Activated CD4-positive, alpha-beta T cell treated with anti-CD3 and anti-CD28 coated beads, Interleukin-2, amount 50 U/mL, for 48 hours (primary cell): Measurements from ENCODE around the gene PTPRN2.

Experiments used
- DNase-seq, 2 experiments: peaks; one replicate each; pipeline ENCODE4 v3.0.0-alpha.2; 2020

The PTPRN2 gene

DNA sequence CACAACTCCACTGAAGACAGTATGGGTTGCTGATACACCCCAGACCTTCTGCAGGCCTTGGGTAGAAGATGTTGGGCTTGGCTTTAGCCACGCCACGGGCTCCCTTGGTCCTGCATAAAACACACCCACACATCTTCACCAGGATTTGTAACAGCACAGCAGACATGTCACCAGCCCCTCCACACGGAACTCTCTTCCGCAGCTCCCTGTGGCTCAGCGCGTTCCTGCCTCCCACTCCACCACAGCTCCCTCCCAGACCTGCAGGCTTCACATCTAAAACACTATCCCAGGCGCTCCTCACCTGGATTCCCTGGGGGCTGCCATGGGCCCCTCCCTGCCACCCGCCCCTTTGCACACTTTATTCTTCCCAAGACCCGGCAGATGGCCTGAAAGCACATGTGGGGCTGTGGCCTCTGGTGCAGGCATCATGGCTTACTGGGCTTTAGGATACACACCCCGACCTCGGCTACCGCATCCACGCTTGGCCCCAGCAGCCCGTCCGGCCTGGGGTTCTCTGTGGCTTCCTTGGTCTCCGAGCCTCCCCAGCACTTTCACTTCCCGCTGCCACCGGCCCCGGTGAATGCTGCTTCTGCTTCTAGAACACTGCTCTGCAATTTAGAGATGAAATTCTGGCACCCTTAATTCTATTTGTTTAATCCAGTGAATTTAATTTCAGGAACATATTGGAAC is 818.0 kb downstream of the PTPRN2 start:
- no peak for DNase-seq

DNA sequence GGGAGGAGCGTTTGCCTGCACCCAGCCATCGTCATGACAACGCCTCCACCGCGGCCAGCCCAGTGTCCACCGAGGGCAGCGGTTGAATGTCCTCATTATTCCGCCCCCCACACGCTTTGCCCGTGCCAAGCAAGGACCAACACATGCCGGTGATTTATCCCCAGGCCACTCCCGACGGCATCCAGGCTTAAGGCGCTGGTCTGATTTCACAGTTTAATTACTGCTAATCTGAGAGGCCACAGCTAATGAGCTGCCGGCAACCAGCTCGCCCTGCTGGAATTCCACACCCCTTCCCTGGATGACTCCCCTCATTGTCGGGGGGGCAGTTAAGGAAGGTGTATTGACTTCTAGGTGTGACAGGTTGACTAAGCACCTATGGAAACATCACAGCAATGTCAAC is 818.5 kb downstream of the PTPRN2 start:
- DNase-seq: no peak

DNA sequence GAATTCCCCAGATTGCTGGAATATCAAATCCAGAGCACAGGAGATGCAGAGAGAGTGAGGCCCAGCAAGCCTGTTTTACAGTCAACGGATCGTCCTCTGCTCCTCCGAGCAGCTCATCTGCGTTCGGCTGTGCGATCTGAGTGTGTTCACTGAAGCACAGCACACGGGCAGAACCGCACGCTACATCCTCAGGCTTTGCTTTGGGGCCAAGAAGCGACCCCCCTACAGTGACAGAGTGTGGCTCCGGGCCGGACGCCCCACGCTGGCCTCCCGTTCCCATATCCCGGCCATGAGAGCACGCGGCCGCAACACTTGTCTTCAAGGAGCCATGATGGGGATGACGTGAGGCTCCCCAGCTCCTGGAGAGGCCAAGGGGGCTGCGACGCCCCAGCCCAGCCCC is 819.4 kb downstream of the PTPRN2 start:
- no peak for DNase-seq

DNA sequence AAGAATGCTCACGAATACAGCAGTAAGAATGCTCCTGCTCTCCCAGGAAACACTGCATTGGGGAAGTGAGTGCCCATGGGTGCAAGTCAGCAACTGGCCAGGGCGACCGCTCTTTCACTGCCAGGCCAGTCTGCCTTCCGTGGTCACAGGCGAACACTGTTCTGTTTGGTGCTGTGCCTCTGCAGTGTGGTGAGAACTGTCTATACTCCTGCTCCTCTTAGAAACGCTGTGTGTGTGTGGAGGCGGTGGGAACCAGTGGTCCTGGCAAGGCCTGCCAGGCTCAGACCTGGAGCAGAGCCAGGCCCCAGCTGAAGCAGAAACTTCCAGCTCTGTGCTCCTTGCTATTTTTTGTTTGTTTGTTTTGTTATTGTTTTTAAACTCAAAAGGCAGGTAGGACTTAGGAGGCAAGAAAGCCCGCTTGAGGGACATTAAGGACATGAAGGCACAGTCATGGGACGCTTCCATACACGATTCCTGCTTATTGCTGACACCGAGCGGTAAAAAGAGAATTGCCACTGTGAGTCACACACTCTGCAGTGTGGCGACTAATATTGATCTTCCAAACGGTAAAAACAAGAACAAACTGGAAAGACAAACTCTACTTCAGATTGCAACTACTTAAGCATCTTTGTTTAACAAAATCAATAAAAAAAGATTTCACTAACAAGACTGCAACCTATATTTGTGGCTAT is 820.0 kb downstream of the PTPRN2 start:
- no peak for DNase-seq

DNA sequence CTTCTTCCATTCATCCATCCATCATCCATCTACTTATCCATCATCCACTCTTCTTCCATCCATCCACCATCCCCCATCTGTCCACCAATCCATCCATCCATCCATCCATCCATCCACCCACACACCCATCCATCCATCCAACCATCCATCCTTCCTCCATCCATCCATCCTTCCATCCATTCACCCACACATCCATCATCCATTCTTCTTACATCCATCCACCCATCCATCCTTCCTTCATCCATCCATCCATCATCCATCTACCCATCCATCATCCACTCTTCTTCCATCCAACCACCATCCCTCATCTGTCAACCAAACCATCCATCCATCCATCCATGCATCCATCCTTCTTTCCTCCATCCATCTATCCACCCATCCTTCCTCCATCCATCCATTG is 821.5 kb downstream of the PTPRN2 start:
- no peak for DNase-seq

DNA sequence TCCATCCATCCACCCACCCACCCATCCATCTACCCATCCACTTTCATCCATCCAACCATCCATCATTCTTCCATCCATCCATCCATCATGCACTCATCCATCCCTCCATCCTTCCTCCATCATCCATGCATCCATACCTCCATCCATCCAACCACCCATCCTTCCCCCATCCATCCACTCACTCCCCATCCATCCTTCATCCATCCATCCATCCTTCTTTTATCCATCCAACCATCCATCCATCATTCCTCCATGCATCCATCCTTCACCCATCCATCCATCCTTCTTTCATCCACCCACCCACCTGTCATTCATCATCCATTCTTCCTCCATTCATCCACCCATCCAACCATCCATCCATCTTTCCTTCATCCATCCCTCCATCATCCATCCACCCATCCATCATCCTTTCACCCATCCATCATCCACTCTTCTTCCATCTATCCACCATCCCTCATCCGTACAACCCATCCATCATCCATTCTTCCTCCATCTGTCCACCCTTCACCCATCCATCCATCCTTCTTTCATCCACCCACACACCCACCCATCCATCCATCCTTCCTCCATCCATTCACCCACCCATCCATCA is 822.6 kb downstream of the PTPRN2 start:
- no peak for DNase-seq

DNA sequence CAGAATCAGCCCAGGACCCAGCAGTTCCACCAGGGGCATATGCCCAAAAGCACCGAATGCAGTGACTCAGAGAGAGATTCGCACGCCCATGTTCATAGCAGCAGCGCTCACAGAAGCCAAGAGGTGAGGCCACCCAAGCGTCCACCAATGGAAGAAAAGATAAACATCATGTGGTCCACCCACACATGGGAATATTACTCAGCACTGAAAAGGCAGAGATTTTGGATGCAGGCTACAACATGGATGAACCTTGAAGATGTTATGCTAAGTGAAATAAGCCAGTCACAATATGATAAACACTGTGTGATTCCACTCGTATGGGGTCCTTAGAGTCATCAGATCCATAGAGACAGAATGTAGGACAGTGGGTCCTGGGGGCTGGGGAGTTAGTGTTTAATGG is 823.4 kb downstream of the PTPRN2 start:
- DNase-seq: no peak

DNA sequence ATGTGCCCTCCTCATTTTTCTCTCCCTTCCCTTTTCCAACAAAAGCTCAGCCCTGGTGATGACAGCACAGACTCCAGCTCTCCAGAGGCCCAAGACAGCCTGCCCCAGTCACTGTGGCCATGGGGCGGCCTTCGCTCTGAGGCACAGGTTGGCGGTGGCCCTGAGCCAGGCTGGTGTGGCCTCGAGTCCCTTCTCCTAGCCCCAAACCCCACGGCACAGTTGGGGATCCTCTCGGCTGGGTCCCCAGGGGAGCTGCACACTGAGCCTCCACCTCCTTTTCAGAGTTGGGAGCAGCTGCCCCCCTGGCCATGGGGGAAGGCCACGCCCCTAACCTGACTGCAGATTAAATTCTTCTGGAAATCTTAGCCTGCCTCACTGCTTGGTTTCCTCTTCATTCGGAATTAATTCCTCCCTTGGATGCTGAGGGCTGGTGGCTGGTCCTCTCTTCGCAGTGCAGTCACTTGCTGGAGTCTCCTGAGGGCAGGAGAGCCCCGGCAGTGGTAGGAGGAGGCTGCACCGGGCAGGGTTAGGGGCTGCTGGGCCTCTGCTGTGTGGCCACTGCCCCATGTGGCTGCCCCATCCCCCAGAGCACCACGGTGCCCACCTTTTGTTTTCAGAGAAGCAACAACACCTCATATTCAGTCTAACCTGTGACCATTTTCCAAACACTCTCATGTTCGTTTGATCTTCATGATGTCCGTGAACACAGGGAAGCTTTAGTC is 824.2 kb downstream of the PTPRN2 start:
- DNase-seq: no peak

DNA sequence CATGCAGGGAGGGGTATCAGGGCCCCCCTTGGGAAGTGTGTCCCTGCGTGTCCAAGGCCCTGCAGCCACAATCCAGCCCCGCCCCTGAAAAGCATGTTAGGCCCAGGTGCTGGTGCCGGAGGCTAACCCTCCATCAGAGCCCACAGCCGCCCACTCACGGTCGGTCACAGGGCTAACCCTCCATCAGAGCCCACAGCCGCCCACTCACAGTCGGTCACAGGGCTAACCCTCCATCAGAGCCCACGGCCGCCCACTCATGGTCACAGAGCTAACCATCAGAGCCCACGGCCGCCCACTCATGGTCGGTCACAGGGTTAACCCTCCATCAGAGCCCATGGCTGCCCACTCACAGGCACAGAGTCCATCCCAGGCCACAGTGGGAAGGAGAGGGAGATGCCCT is 824.8 kb downstream of the PTPRN2 start:
- DNase-seq: no peak

DNA sequence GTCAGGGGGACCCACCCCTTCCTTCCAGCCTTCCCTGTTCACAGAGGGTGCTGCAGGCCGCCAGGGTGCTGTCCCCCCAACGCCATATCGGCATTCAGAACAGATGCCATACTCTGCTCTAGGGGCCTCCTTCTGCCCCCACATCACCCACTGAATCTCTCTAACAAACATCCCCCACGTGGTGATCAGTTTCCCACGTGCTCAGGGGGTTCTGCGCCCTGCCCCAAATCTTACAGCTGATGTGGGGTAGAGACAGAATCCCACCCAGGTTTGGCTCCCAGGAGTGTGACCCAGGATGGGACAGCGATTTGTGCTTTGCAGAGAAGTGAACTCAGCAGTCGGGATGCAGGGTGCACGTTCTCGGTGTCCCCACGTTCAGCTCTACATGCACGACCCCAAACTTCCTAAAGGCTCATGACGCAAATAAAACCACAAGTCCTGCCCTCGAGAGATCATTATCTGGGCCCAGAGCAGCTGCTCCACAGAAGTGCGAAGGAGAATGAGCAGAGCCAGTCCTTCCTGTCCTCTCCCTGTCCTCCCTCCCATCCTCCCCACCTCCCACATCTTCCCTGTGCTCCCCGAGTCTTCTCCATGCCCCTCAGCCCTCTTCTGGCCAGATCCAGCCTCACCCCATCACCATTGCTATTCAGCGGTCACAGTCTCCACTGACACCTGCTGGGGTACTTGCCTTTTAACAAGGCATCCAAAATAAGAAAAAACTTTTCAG is 827.5 kb downstream of the PTPRN2 start:
- no peak for DNase-seq

DNA sequence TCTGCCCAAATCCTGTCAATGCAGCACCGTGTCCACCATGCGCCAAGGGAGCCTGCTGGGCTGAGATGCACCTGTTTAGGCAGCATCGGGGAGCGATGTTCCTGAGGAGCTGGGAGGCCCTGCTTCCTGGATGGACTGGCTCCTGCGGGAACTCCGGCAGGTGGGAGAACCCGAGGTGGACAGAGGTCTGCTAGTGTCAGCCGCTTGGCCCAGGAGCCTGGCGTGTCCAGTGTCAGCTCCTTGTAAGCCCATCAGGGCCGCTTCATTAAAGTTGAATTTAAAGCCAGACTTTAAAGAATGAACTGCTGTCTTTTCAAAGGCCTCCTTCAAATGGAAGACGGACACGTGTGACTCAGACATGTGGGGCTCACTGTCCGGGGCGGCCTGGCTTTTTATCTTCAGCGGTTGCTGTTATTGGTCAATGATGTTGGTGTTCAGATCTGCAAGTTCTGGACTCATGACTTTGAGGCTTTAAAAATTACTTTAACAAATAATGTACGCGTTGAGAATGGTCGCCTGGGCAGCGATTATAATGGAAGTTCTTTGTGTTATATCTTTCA is 828.3 kb downstream of the PTPRN2 start:
- no peak for DNase-seq

DNA sequence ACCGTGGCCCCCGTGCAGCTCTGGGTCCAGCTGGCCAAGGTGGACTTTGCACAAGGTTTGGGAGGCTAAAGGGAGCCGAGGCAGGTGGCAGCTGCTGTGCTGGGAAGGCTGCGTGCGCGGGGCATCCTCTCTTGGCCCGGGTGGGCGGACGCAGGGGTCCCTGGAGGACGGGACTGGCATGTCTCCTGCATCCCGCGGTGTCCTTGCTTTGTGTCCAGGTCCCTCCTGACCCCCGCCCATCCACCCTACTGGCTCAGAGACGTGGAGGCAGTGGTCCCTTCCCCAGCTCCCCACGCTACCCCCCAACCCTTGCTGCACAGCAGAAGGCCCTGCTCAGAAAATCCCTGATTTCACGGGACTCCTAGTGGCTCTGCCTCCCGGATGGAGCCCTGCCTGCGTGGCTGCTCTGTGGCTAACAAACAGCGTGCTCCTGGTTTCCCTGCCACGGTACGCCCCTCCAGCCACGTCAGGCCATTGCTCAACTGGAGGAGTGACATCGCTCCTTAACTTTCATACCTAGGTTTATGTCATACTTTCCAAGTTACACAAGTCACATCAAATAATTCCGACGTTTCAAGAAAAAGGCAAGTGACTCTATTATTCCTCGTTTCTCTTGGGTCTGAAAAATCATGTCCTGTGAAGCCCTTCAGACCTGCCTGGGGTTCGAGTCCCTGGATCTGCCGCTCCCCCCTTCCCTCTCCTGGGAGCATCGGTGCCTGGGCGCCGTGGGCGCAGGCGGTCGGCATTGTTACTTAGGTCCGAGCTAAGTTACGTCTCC is 829.0 kb downstream of the PTPRN2 start:
- no peak for DNase-seq

DNA sequence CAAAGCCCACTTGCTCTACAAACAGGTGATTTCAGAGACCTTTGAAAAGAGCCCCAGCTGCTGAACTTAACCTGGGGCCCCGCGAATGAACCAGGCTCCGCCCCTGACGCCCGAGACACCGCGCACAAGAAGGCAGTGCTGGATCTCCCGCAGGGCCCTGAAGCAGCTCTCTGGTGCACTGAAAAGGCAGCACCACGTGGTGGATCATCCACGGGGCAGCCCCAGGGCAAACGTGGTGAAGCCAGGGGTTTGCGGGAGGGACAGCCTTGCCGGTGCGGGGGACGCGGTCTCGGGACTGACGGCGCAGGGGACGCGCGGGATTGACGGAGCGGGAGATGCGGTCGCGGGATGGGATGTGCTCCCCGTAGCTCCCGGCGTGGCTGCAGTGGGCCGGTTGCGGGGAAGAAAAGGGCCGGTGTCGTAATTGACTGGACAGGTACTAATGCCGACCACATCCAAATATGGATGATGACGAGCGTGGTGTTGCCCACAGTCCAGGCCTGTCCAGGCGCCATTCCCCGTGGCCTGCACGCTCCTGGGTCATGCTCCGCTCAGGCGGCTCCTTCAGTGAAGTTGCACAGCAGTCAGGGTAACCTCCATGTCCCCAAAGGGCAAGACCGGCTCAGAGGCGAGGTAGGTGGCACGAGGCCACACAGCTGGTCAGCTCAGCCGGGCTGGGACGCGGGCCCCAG is 829.7 kb downstream of the PTPRN2 start:
- no peak for DNase-seq

DNA sequence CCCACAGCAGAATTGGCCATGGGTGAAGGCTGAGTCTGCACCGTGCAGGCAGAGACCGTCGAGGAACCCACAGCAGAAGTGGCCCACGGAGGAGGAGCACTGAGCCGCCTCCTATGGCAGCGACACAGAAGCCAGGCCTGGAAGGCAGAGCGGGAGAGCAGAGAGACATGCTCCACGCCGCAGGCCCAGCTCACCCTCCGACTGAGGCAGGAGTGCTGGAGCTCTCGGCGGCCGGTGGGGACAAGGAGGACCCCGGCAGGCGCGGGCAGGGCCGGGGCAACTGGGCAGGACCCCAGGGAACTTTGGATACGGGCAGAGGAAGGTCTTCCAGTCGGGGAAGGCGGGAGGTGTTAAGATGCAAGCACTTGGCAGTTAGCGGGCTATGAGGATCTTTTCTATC is 830.4 kb downstream of the PTPRN2 start:
- DNase-seq: no peak

DNA sequence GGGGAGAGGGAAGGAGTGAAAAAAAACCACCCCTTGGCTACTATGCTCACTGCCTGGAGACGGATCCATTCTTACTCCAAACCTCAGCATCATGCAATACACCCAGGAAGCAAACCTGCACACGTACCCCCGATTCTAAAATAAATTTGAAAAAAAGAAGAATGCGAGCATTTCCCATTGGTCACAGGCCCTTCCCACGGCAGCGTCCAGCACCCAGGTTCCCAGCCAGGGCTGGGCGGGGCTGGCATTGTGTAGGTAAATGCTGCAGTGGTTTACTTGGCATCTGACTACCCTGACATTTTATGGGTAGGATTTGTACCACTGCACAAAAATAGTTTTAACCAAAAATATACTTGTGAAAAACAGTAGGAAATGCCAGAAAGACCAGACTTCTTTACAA is 831.9 kb downstream of the PTPRN2 start:
- no peak for DNase-seq

DNA sequence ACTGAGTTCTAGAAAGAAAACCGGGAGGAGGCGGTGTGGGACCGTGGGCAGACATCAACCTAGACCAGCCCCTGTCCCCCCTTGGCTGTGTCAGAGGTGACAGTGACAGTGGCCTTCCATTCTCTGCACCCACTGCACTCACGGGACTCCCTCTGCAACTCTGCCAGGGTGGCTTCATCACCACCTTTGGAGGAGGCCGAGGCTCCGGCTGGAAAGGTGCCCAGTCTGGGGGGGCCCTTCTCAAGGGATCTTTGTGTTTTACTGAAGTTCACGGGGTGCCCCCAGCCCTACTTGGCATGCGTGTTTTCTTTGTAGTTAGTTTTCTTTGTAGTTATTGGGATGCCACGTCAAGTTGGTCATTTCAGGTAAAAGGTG is 833.2 kb downstream of the PTPRN2 start:
- DNase-seq: no peak

DNA sequence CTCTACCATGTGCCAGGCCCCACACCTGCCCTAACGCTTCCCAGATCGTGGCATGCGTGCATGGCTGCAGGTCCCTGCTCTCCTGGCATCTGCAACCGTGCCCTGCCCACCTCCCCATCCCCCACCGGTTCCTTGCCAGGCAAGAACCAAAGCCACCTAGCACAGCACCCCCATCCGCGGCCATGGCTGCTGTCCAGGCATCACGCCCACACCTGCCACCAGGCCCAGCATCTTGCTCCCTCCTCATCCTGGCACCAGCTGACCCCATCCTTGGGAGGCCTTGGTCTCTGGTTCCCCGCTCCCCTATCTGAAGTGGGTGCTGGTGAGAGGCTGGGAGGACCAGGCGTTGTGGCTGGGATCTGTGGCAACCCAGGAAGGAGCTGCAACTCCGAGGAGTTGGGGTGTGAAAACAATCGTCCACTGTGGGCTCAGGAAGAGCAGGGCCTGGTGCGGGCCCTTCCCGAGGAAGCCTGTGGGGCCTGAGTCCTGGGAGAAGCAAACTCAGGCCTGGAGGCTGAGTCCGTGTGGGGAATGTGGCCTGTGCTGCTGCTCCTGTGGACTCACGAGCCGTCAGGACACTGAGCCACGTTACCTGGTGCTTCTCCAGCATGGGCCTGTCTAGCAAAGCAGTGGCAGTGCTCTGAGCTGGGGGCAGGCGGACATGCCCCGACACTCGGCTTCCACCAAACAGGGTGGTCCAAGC is 833.8 kb downstream of the PTPRN2 start:
- no peak for DNase-seq

DNA sequence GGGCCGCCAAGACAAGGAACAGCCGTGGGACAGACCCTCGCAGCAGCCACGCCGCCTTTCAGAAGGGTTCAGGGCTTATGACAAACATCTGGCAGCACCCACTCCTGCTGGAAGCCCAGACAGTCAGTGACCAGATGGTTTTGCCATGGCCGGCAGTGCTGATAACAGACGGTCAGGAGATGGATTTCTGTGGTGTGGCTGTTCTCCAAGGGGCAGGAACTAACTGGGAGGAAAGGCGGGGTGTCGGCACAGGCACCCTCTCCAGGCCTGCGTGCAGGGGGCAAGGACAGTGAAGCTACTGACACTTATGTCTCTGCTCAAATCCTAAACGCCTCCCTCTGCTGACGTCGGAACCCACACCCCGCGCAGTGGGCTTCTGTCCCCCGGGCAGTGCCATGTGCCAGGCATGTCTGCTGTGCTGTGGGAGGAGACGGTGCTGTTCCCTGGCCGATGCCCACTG is 834.8 kb downstream of the PTPRN2 start:
- DNase-seq: no peak

DNA sequence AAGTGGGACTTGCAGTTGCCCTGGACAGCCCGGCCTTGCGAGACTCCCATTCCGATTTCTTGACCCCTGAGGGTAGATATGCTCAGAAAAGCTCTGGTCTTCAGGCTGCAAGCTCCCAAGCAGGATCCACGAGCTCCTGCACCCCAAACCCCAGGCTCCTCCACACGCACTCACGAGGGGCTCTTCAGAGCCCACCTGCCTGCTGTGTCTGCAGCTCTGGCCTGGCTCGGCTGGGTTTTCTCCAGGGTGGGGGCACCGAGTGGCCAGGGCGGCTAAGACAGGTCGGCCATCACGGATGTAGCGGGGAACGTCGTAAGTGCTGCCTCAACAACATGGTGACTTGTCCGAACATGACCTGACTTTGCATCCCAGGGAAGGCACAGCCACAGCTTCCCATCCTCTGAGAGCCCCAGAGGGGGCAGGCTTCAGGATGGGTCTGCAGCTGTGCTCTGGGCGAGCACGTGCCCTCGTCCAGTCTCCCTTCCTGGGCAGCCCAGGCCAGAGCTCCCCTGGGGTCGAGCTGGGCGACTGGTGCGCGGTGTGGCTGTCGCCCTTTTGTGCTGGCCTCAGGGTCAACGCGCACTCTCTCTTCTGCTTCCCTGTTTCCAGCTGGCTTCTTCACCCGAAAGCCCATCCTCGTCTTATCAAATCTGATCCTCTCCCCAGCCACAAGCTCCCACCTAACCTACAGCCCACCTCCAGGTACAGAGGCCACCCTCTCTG is 835.5 kb downstream of the PTPRN2 start:
- DNase-seq: no peak

DNA sequence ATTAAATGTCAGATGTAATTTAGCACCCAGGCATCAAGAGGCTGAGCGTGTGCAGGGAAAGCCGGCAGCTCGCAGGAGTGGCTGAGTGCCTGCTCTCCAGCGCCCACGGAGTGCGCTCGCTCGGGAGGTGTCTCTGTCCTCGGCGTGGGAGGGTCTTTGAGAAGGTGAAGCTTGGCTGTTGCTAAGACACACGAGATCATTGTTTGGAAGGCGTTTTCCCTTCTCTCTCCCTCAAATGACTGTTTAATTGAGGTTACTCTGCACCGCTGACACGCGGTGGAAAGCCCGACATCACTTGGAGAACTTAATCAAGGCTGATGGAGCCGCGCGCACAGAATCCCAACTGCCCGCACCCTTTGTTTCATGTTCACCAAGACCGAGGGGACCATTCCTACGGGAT is 836.2 kb downstream of the PTPRN2 start:
- DNase-seq: no peak
